H9 (cell line): ENCODE data around the gene KCNQ2. TPM values are rescaled to one million over a fixed set of nuclear protein-coding genes. Genes with fewer than 3 reads are reported as not detected.

Experiments used
- DNase-seq: peaks from one replicate; pipeline ENCODE4 v3.0.0-alpha.2; 2017
- H2AFZ ChIP-seq: one replicate; pipeline ENCODE4 v1.6.1; 2013; ENCODE audit warnings: mild to moderate bottlenecking, low read length, control low read depth, moderate library complexity
- H2AK5ac ChIP-seq: 2 replicates; pipeline ENCODE4 v1.6.1; 2013; ENCODE audit warnings: low read length, control low read depth, mixed read lengths; ENCODE audit not compliant: insufficient read length
- H2BK120ac ChIP-seq: one replicate; pipeline ENCODE4 v1.6.1; 2013; ENCODE audit warnings: low read depth, mild to moderate bottlenecking, low read length, control low read depth, inconsistent platforms; ENCODE audit not compliant: poor library complexity, severe bottlenecking
- H2BK12ac ChIP-seq: 2 replicates; pipeline ENCODE4 v1.6.1; 2013; ENCODE audit warnings: low read length, control low read depth, mixed read lengths, low read depth; ENCODE audit not compliant: insufficient read length
- H2BK15ac ChIP-seq: 2 replicates; pipeline ENCODE4 v1.6.1; 2013; ENCODE audit warnings: low read depth, low read length, control low read depth
- H2BK20ac ChIP-seq: one replicate; pipeline ENCODE4 v1.6.1; 2013; ENCODE audit warnings: low read depth, mild to moderate bottlenecking, low read length, control low read depth, inconsistent platforms; ENCODE audit not compliant: poor library complexity, severe bottlenecking
- H2BK5ac ChIP-seq: 2 replicates; pipeline ENCODE4 v1.6.1; 2013; ENCODE audit warnings: low read length, control low read depth, mixed read lengths; ENCODE audit not compliant: insufficient read length
- H3K14ac ChIP-seq: 2 replicates; pipeline ENCODE4 v1.6.1; 2013; ENCODE audit warnings: low read length, control low read depth; ENCODE audit not compliant: insufficient read depth
- H3K18ac ChIP-seq: 2 replicates; pipeline ENCODE4 v1.6.1; 2013; ENCODE audit warnings: low read depth, mild to moderate bottlenecking, mixed read lengths, low read length, control low read depth; ENCODE audit not compliant: insufficient read length
- H3K23ac ChIP-seq: 2 replicates; pipeline ENCODE4 v1.6.1; 2013; ENCODE audit warnings: low read length, control low read depth, mixed read lengths, low read depth; ENCODE audit not compliant: insufficient read length
- H3K23me2 ChIP-seq: 2 replicates; pipeline ENCODE4 v1.6.1; 2013; ENCODE audit warnings: low read depth, mild to moderate bottlenecking, mixed read lengths, low read length, control low read depth; ENCODE audit not compliant: insufficient read length, poor library complexity, severe bottlenecking
- H3K27ac ChIP-seq: 2 replicates; pipeline ENCODE4 v1.5.1; 2013; ENCODE audit warnings: low read length, control low read depth, mixed read lengths, low read depth; ENCODE audit not compliant: insufficient read length
- H3K27me3 ChIP-seq: 2 replicates; pipeline ENCODE4 v1.6.1; 2013; ENCODE audit warnings: low read length, control low read depth, inconsistent platforms; ENCODE audit not compliant: insufficient read depth
- H3K4ac ChIP-seq: 2 replicates; pipeline ENCODE4 v1.6.1; 2013; ENCODE audit warnings: low read depth, mild to moderate bottlenecking, control low read depth, inconsistent platforms, low read length, moderate library complexity
- H3K4me1 ChIP-seq: 2 replicates; pipeline ENCODE4 v1.6.1; 2013; ENCODE audit warnings: low read length, control low read depth, inconsistent platforms; ENCODE audit not compliant: insufficient read depth
- H3K4me2 ChIP-seq: 2 replicates; pipeline ENCODE4 v1.6.1; 2013; ENCODE audit warnings: low read length, control low read depth, mixed read lengths; ENCODE audit not compliant: insufficient read length, insufficient read depth
- H3K56ac ChIP-seq: 2 replicates; pipeline ENCODE4 v1.6.1; 2013; ENCODE audit warnings: low read depth, mild to moderate bottlenecking, mixed read lengths, low read length, control low read depth; ENCODE audit not compliant: insufficient read length
- H3K79me1 ChIP-seq: 2 replicates; pipeline ENCODE4 v1.6.1; 2013; ENCODE audit warnings: low read depth, mild to moderate bottlenecking, moderate library complexity, low read length, control low read depth, inconsistent platforms; ENCODE audit not compliant: insufficient read depth, poor library complexity, severe bottlenecking
- H3K79me2 ChIP-seq: 2 replicates; pipeline ENCODE4 v1.6.1; 2013; ENCODE audit warnings: low read length, control low read depth, inconsistent platforms; ENCODE audit not compliant: insufficient read depth
- H3K9ac ChIP-seq: 2 replicates; pipeline ENCODE4 v1.6.1; 2013; ENCODE audit warnings: low read length, control low read depth, mixed read lengths; ENCODE audit not compliant: insufficient read length; ENCODE audit errors: extremely low read depth
- H3K9me3 ChIP-seq: one replicate; pipeline ENCODE4 v1.6.1; 2013; ENCODE audit warnings: low read depth, low read length, inconsistent platforms; ENCODE audit not compliant: control insufficient read depth
- H3T11ph ChIP-seq: one replicate; pipeline ENCODE4 v1.6.1; 2013; ENCODE audit warnings: mild to moderate bottlenecking, low read length, control low read depth, inconsistent platforms
- H4K20me1 ChIP-seq: one replicate; pipeline ENCODE4 v1.6.1; 2013; ENCODE audit not compliant: control insufficient read depth, insufficient read length, insufficient read depth
- H4K5ac ChIP-seq: 2 replicates; pipeline ENCODE4 v1.6.1; 2013; ENCODE audit warnings: low read depth, mild to moderate bottlenecking, mixed read lengths, low read length, control low read depth; ENCODE audit not compliant: insufficient read length
- H4K8ac ChIP-seq: replicated peaks from 2 replicates; pipeline ENCODE4 v1.6.1; 2013; ENCODE audit warnings: low read length, control low read depth, mixed read lengths, low read depth; ENCODE audit not compliant: insufficient read length
- H4K91ac ChIP-seq: 2 replicates; pipeline ENCODE4 v1.6.1; 2013; ENCODE audit warnings: low read depth, mild to moderate bottlenecking, moderate library complexity, mixed read lengths, low read length, control low read depth; ENCODE audit not compliant: insufficient read length
- H3K27ac Mint-ChIP-seq, 3 experiments: 2 replicates in 2 of 3; 3 replicates in 1 of 3; pipeline ENCODE4 v1.8.0; 2020 to 2021; ENCODE audit warnings: mixed read lengths in 3 of 3, mild to moderate bottlenecking in 1 of 3, moderate library complexity in 1 of 3
- H3K27me3 Mint-ChIP-seq: 2 replicates; pipeline ENCODE4 v1.8.0; 2021; ENCODE audit warnings: low read depth, mild to moderate bottlenecking, moderate library complexity, mixed read lengths
- H3K36me3 Mint-ChIP-seq, 3 experiments: 2 replicates in 2 of 3; 3 replicates in 1 of 3; pipeline ENCODE4 v1.8.0; 2020 to 2021; ENCODE audit warnings: low read depth in 3 of 3, mixed read lengths in 3 of 3; ENCODE audit not compliant: insufficient read depth in 1 of 3
- H3K4me1 Mint-ChIP-seq, 2 experiments: 2 replicates each; pipeline ENCODE4 v1.8.0; 2020; ENCODE audit warnings: mixed read lengths in 2 of 2
- H3K4me3 Mint-ChIP-seq, 2 experiments: 2 replicates in 1 of 2; 3 replicates in 1 of 2; pipeline ENCODE4 v1.8.0; 2020 to 2021; ENCODE audit warnings: mild to moderate bottlenecking in 2 of 2, mixed read lengths in 2 of 2, moderate library complexity in 1 of 2
- H3K9me3 Mint-ChIP-seq, 2 experiments: 2 replicates in 1 of 2; 3 replicates in 1 of 2; pipeline ENCODE4 v1.8.0; 2020; ENCODE audit warnings: mild to moderate bottlenecking in 2 of 2, mixed read lengths in 2 of 2, moderate library complexity in 1 of 2
- CTCF ChIP-seq: fragments of 200-600 bp; sonication (generic); conservative IDR thresholded peaks from 3 replicates; pipeline ENCODE4 v1.8.0; 2021; ENCODE audit warnings: antibody characterized with exemption, mild to moderate bottlenecking
- WGBS: extraction: QIAGEN DNeasy Blood & Tissue Kit; methylation state at CpG from one replicate; pipeline ENCODE4 v1.1.7; 2013; ENCODE audit warnings: missing lambda C conversion rate, low lambda C conversion rate, mixed read lengths; ENCODE audit not compliant: insufficient read length; ENCODE audit errors: extremely low coverage; 5-methylcytosine and 5-hydroxymethylcytosine counted together
- total RNA-seq: library from RNA; stranded (reverse); gene quantifications from 2 replicates; pipeline ENCODE4 v1.2.1, GENCODE V29; 2021

The KCNQ2 gene
- total RNA-seq, 1 experiment from 2014 or later, result 69.2 TPM

GRCh38 chr20:63404129-63405085 is 68.0 kb downstream of the KCNQ2 start:
- H3K4me2 ChIP-seq, result no peak overlapping the region
- no peak overlapping the region for H2BK20ac ChIP-seq
- H3K14ac ChIP-seq, result no peak overlapping the region; the same call in 1 of the 2 replicates
- no peak overlapping the region for H3K56ac ChIP-seq
- no peak overlapping the region for H2AK5ac ChIP-seq
- H3K23me2 ChIP-seq, result no peaks in the 10 kb centered on the region
- peak overlapping the region in 1 of 2 experiments; percentile 44; a peak in 1 of 5 replicates for H3K4me3 Mint-ChIP-seq
- H3K4me1 ChIP-seq, result no peaks in the 10 kb centered on the region
- no peaks in the 10 kb centered on the region; a peak in 1 of 5 replicates for H3K9me3 Mint-ChIP-seq
- no peak overlapping the region for H3K18ac ChIP-seq
- H3T11ph ChIP-seq, result no peak overlapping the region
- no peaks in the 10 kb centered on the region for H3K79me2 ChIP-seq
- no peak overlapping the region for H2BK120ac ChIP-seq
- peak overlapping the region in 2 of 3 experiments; percentile 73 to 95; a peak in 3 of 7 replicates for H3K27ac Mint-ChIP-seq
- H4K20me1 ChIP-seq, result no peaks in the 10 kb centered on the region
- H4K5ac ChIP-seq, result no peak overlapping the region
- H3K27me3 Mint-ChIP-seq, result peaks cover 7% of the 10 kb centered on the region
- peaks cover 6 to 31% of the 10 kb centered on the region in 2 experiments for H3K4me1 Mint-ChIP-seq
- H3K9me3 ChIP-seq, result no peaks in the 10 kb centered on the region
- no peaks in the 10 kb centered on the region for H3K27me3 ChIP-seq
- H3K79me1 ChIP-seq, result no peaks in the 10 kb centered on the region
- no peak overlapping the region for H4K8ac ChIP-seq
- no peak overlapping the region for H2BK15ac ChIP-seq
- H3K27ac ChIP-seq, result no peak overlapping the region
- no peak overlapping the region for H3K23ac ChIP-seq
- no peak overlapping the region for H4K91ac ChIP-seq
- no peaks in the 10 kb centered on the region for H3K36me3 Mint-ChIP-seq
- H2BK12ac ChIP-seq, result no peak overlapping the region
- H3K4ac ChIP-seq, result no peak overlapping the region
- WGBS, result no CpG with 5 or more reads among the region's 34 CpGs
- no peak for TF ChIP-seq CTCF
- DNase-seq, result no peak
- H2BK5ac ChIP-seq, result no peak overlapping the region
- H3K9ac ChIP-seq, result no peak overlapping the region
- no peak overlapping the region for H2AFZ ChIP-seq
